ENCODE data around the gene AADACL3.
"Not testable (repeated sequence)": the region's sequence is repeated elsewhere in the genome, so short reads cannot be mapped to it uniquely, and the experiment has no call there.

Gene AADACL3

GRCh38 chr1:12709696-12710095 lies 6.2 kb upstream of the AADACL3 start:
- no peak overlapping the region for H3K4me3 ChIP-seq (ENCODE audit: low read depth, low read length)
- no peak for DNase-seq (ENCODE audit: low read depth)
- no peak for TF ChIP-seq MAX (IDR thresholded peaks at IDR 0.05; ENCODE audit: low read depth, low read length)
- no peak for TF ChIP-seq CTCF (IDR thresholded peaks at IDR 0.05; ENCODE audit: low read depth, low read length)
- TF ChIP-seq MYC (IDR thresholded peaks at IDR 0.05; ENCODE audit: low read depth, low read length), result no peak
- TF ChIP-seq POLR2A (IDR thresholded peaks at IDR 0.05; ENCODE audit: extremely low read depth, insufficient read length), result no peak

GRCh38 chr1:12711536-12711935 lies 4.4 kb upstream of the AADACL3 start:
- DNase-seq (ENCODE audit: low read depth), result no peak
- no peak overlapping the region for H3K4me3 ChIP-seq (ENCODE audit: low read depth, low read length)
- TF ChIP-seq MYC (IDR thresholded peaks at IDR 0.05; ENCODE audit: low read depth, low read length), result no peak
- TF ChIP-seq MAX (IDR thresholded peaks at IDR 0.05; ENCODE audit: low read depth, low read length), result no peak
- TF ChIP-seq CTCF (IDR thresholded peaks at IDR 0.05; ENCODE audit: low read depth, low read length), result no peak
- TF ChIP-seq POLR2A (IDR thresholded peaks at IDR 0.05; ENCODE audit: extremely low read depth, insufficient read length), result no peak

GRCh38 chr1:12712076-12712475 lies 3.8 kb upstream of the AADACL3 start:
- TF ChIP-seq POLR2A (IDR thresholded peaks at IDR 0.05; ENCODE audit: extremely low read depth, insufficient read length) (no peak), MAX (IDR thresholded peaks at IDR 0.05; ENCODE audit: low read depth, low read length) (no peak), MYC (IDR thresholded peaks at IDR 0.05; ENCODE audit: low read depth, low read length) (no peak), CTCF (IDR thresholded peaks at IDR 0.05; ENCODE audit: low read depth, low read length) (no peak)
- no peak overlapping the region for H3K4me3 ChIP-seq (ENCODE audit: low read depth, low read length)
- DNase-seq (ENCODE audit: low read depth), result no peak

- TF ChIP-seq CTCF (IDR thresholded peaks at IDR 0.05; ENCODE audit: low read depth, low read length) (no peak), MYC (IDR thresholded peaks at IDR 0.05; ENCODE audit: low read depth, low read length) (no peak), MAX (IDR thresholded peaks at IDR 0.05; ENCODE audit: low read depth, low read length) (no peak)
Measured at GRCh38 chr1:12712929-12713328, 3.0 kb upstream of the AADACL3 start.

GRCh38 chr1:12713651-12714050 lies 2.3 kb upstream of the AADACL3 start:
- DNase-seq (ENCODE audit: low read depth); H3K4me3 ChIP-seq (ENCODE audit: low read depth, low read length): not testable (repeated sequence)

More at GRCh38 chr1:12712929-12713328, 3.0 kb upstream of the AADACL3 start:
- no peak overlapping the region for H3K4me3 ChIP-seq (ENCODE audit: low read depth, low read length)
- no peak for DNase-seq (ENCODE audit: low read depth)

- DNase-seq (ENCODE audit: low read depth), result peak; percentile 6
- TF ChIP-seq MAX (IDR thresholded peaks at IDR 0.05; ENCODE audit: low read depth, low read length) (no peak), CTCF (IDR thresholded peaks at IDR 0.05; ENCODE audit: low read depth, low read length) (no peak), POLR2A (IDR thresholded peaks at IDR 0.05; ENCODE audit: extremely low read depth, insufficient read length) (no peak), MYC (IDR thresholded peaks at IDR 0.05; ENCODE audit: low read depth, low read length) (no peak)
- H3K4me3 ChIP-seq (ENCODE audit: low read depth, low read length), result no peak overlapping the region
Measured at GRCh38 chr1:12714710-12715475, 1.0 kb upstream of the AADACL3 start.
